Endothelial cell of umbilical vein (primary cell): ENCODE data around the gene CORO2B. TPM values are rescaled to one million over a fixed set of nuclear protein-coding genes. Genes with fewer than 3 reads are reported as not detected.
A peak's percentile ranks its signal among the peaks of the same experiment; 100 is the strongest.

ENCODE experiments used
- BruUV-seq: library from RNA; stranded (reverse); fragments of 400-500 nt; replicated peaks from 2 replicates; lab custom pipeline; 2021; lab: Mats Ljungman, UMichigan
- CTCF ChIA-PET: fragments of 300-600, 350-600 bp; sonication (Branson Sonifier 250); formaldehyde crosslinking; loops from one replicate; lab custom pipeline; 2021; ENCODE audit warnings: antibody characterized with exemption, inconsistent platforms; lab: Charles Lee
- POLR2A ChIA-PET: fragments of 300-600, 350-600 bp; sonication (Branson Sonifier 250); formaldehyde crosslinking; loops from one replicate; lab custom pipeline; 2021; ENCODE audit warnings: antibody characterized with exemption, inconsistent platforms; lab: Charles Lee
- DNase-seq: peaks from one replicate; pipeline ENCODE4 v3.0.0-alpha.2; 2011; ENCODE audit warnings: low read depth, low spot score
- FAIRE-seq: peaks from 2 replicates; lab custom pipeline; 2011; peaks lifted over from hg19 to GRCh38; lab: Jason Lieb, UNC
- H2AFZ ChIP-seq: 2 replicates; pipeline ENCODE4 v1.6.0; 2012; ENCODE audit warnings: low read depth, low read length, control low read depth, inconsistent platforms
- H3K27ac ChIP-seq: 2 replicates; pipeline ENCODE4 v1.5.1; 2011; ENCODE audit warnings: low read depth, mild to moderate bottlenecking, control low read depth, low read length, moderate library complexity; ENCODE audit not compliant: insufficient read depth
- H3K27me3 ChIP-seq, 2 experiments: 2 replicates each; pipeline versions ENCODE4 v1.6.0 to v1.6.1; 2011; ENCODE audit warnings: low read length in 2 of 2, mixed read lengths in 1 of 2; ENCODE audit not compliant: control insufficient read depth in 2 of 2, insufficient read depth in 2 of 2
- H3K36me3 ChIP-seq, 2 experiments: 2 replicates in 1 of 2; 3 replicates in 1 of 2; pipeline ENCODE4 v1.5.1; 2011; ENCODE audit warnings: low read length in 2 of 2, mild to moderate bottlenecking in 1 of 2, moderate library complexity in 1 of 2; ENCODE audit not compliant: control insufficient read depth in 2 of 2, insufficient read depth in 2 of 2; ENCODE audit errors: extremely low read depth in 1 of 2
- H3K4me1 ChIP-seq: 3 replicates; pipeline ENCODE4 v1.5.1; 2011; ENCODE audit warnings: mild to moderate bottlenecking, low read length; ENCODE audit not compliant: control insufficient read depth, insufficient read depth; ENCODE audit errors: extremely low read depth
- H3K4me2 ChIP-seq: 2 replicates; pipeline ENCODE4 v1.6.1; 2011; ENCODE audit warnings: low read length, control low read depth, mixed read lengths; ENCODE audit not compliant: insufficient read depth
- H3K4me3 ChIP-seq, 3 experiments: fragments of 200-600 bp in 1 of 3; sonication (generic), shearing (Covaris generic) in 1 of 3; replicated peaks in 1 of 3; 2 replicates each; pipeline ENCODE4 v1.5.1; 2011 to 2016; ENCODE audit warnings: control low read depth in 3 of 3, low read length in 3 of 3, mild to moderate bottlenecking in 2 of 3, inconsistent platforms in 1 of 3, low read depth in 1 of 3, moderate library complexity in 1 of 3; ENCODE audit not compliant: insufficient read depth in 1 of 3
- H3K79me2 ChIP-seq: 2 replicates; pipeline ENCODE4 v1.6.0; 2012; ENCODE audit warnings: low read length, inconsistent platforms; ENCODE audit not compliant: control insufficient read depth, insufficient read depth
- H3K9ac ChIP-seq: replicated peaks from 2 replicates; pipeline ENCODE3; 2011; ENCODE audit warnings: low read length, control low read depth; ENCODE audit not compliant: insufficient read depth; ENCODE audit errors: extremely low read depth
- H3K9me1 ChIP-seq: replicated peaks from 3 replicates; pipeline ENCODE4 v1.6.0; 2011; ENCODE audit warnings: mild to moderate bottlenecking, low read length; ENCODE audit not compliant: control insufficient read depth, insufficient read depth; ENCODE audit errors: extremely low read depth
- H3K9me3 ChIP-seq: replicated peaks from 2 replicates; pipeline ENCODE4 v1.5.1; 2012; ENCODE audit warnings: low read length, inconsistent platforms; ENCODE audit not compliant: control insufficient read depth, insufficient read depth
- H4K20me1 ChIP-seq: replicated peaks from 2 replicates; pipeline ENCODE3; 2011; ENCODE audit warnings: mild to moderate bottlenecking, low read length; ENCODE audit not compliant: control insufficient read depth, insufficient read depth; ENCODE audit errors: extremely low read depth
- CTCF ChIP-seq, 2 donors: IDR thresholded peaks; 1 replicate in 1 of 2; 2 replicates in 1 of 2; pipeline ENCODE4 v1.5.1; 2011; ENCODE audit warnings: low read length in 2 of 2, mild to moderate bottlenecking in 2 of 2, moderate library complexity in 2 of 2, control low read depth in 1 of 2, inconsistent platforms in 1 of 2, low read depth in 1 of 2; ENCODE audit not compliant: insufficient read depth in 1 of 2; ENCODE audit errors: extremely low read depth in 1 of 2
- EZH2 ChIP-seq: IDR thresholded peaks from 2 replicates; pipeline ENCODE4 v1.6.1; 2012; ENCODE audit warnings: borderline replicate concordance, low read depth, mild to moderate bottlenecking, moderate library complexity, low read length, inconsistent platforms; ENCODE audit not compliant: severe bottlenecking
- FOS ChIP-seq: IDR thresholded peaks from 2 replicates; pipeline ENCODE4 v1.6.1; 2011; ENCODE audit warnings: mild to moderate bottlenecking, low read length, moderate library complexity, borderline replicate concordance; ENCODE audit not compliant: insufficient read depth
- GATA2 ChIP-seq: IDR thresholded peaks from 2 replicates; pipeline ENCODE4 v1.7.0; 2011; ENCODE audit warnings: low read depth, mild to moderate bottlenecking, moderate library complexity, mixed read lengths, low read length; ENCODE audit not compliant: insufficient read length, insufficient read depth
- JUN ChIP-seq: IDR thresholded peaks from 2 replicates; pipeline ENCODE4 v1.6.1; 2011; ENCODE audit warnings: borderline replicate concordance, low read depth; ENCODE audit not compliant: insufficient read length, insufficient read depth
- MAX ChIP-seq: IDR thresholded peaks from 2 replicates; pipeline ENCODE4 v1.6.1; 2011; ENCODE audit not compliant: insufficient read depth, insufficient read length
- MYC ChIP-seq: IDR thresholded peaks from one replicate; pipeline ENCODE4 v1.6.1; 2011; ENCODE audit warnings: mild to moderate bottlenecking, low read depth, low read length
- POLR2A ChIP-seq: IDR thresholded peaks from 2 replicates; pipeline ENCODE4 v1.6.1; 2012; ENCODE audit warnings: low read depth, mild to moderate bottlenecking, control low read depth, low read length
- POLR2AphosphoS5 ChIP-seq: IDR thresholded peaks from 2 replicates; pipeline ENCODE4 v1.6.1; 2012; ENCODE audit warnings: low read depth, mild to moderate bottlenecking, control low read depth, low read length, moderate library complexity; ENCODE audit not compliant: insufficient read depth
- dilution Hi-C: fragments of 300-500 bp; cut with MboI; formaldehyde crosslinking; loops from one replicate; pipeline ENCODE4 v1.15.0; 2019; ENCODE audit warnings: low sequenced_read_pairs; ENCODE audit not compliant: extremely low pct_ligation_motif_present
- intact Hi-C: fragments of 100-400 bp; cut with micrococcal nuclease; formaldehyde crosslinking; loops from one replicate; pipeline ENCODE4 v1.10.0; 2022
- polyA plus RNA-seq, 4 experiments: library from polyadenylated mRNA; depleted of rRNA in 3 of 4; stranded (reverse) in 3 of 4; unstranded in 1 of 4; fragments of >200 nt; gene quantifications; 2 replicates each; pipeline versions ENCODE4 v1.2.1 to v1.2.3, GENCODE V29; 2011 to 2012; ENCODE audit warnings: missing spikeins in 1 of 4
- total RNA-seq: library from RNA; stranded (reverse); gene quantifications from 2 replicates; pipeline ENCODE4 v1.2.3, GENCODE V29; 2021

Gene CORO2B
- total and polyA plus RNA-seq, 2 donors (not counting 3 experiments of a cell fraction or from before 2014, with no cell fraction given), result 2.4 to 3.7 TPM

- H3K9ac ChIP-seq, result no peak overlapping the region
- no peak for TF ChIP-seq POLR2AphosphoS5
- no peak for TF ChIP-seq MYC
- TF ChIP-seq POLR2A, result no peak
- TF ChIP-seq CTCF (IDR thresholded peaks at IDR 0.05; ENCODE audit: extremely low read depth in 1 of 2, insufficient read depth in 1 of 2, low read depth in 1 of 2, low read length in 2 of 2), result no peak
- no peak for TF ChIP-seq MAX
- TF ChIP-seq FOS, result no peak
- TF ChIP-seq GATA2, result no peak
- TF ChIP-seq JUN, result no peak
- TF ChIP-seq EZH2, result no peak
- BruUV-seq, result no TSS peak
- no peaks in the 10 kb centered on the region for H3K27me3 ChIP-seq
- intact Hi-C loops (loop anchor here (2.0 to 5.0 kb wide), 2 partner anchors 160 to 236 kb away; no protein-coding TSS in a partner anchor), dilution Hi-C loops (no loop called here)
- FAIRE-seq (no peak), DNase-seq (no peak)
- POLR2A ChIA-PET, result no interaction called here
- H3K9me3 ChIP-seq, result no peaks in the 10 kb centered on the region
- no peaks in the 10 kb centered on the region for H3K36me3 ChIP-seq
- no peaks in the 10 kb centered on the region for H4K20me1 ChIP-seq
- H3K9me1 ChIP-seq, result no peaks in the 10 kb centered on the region
- H3K79me2 ChIP-seq, result no peaks in the 10 kb centered on the region
- peak overlapping the region; percentile 35 for H2AFZ ChIP-seq
- peaks cover 18% of the 10 kb centered on the region for H3K4me1 ChIP-seq
- H3K27ac ChIP-seq, result peak overlapping the region; percentile 74
- no peak overlapping the region for H3K4me3 ChIP-seq
- no peak overlapping the region for H3K4me2 ChIP-seq
- CTCF ChIA-PET, result interaction anchor here (0.9 to 2.3 kb wide), 6 partner anchors 7 to 333 kb away, joined by 3 to 10 read pairs (median 4); no protein-coding TSS in a partner anchor
Measured at GRCh38 chr15:68542771-68543164, 36.0 kb upstream of the CORO2B start.
